ENCODE data around the gene EPHA1.
"Not testable (repeated sequence)": the region's sequence is repeated elsewhere in the genome, so short reads cannot be mapped to it uniquely, and the experiment has no call there.

Gene EPHA1

GRCh38 chr7:143396182-143396581 lies 12.5 kb downstream of the EPHA1 start:
- DNase-seq (ENCODE audit: low read depth): no peak
- H3K4me3 ChIP-seq (replicated peaks; ENCODE audit: low read depth, low read length): no peak overlapping the region
- TF ChIP-seq CTCF (IDR thresholded peaks at IDR 0.05; ENCODE audit: low read length, missing control alignments): no peak

- H3K4me3 ChIP-seq (replicated peaks; ENCODE audit: low read depth, low read length): no peak overlapping the region
- TF ChIP-seq CTCF (IDR thresholded peaks at IDR 0.05; ENCODE audit: low read length, missing control alignments): peak; percentile 24
- no peak for DNase-seq (ENCODE audit: low read depth)
Measured at GRCh38 chr7:143395187-143396149, 13.2 kb downstream of the EPHA1 start.

- no peak overlapping the region for H3K4me3 ChIP-seq (replicated peaks; ENCODE audit: low read depth, low read length)
- DNase-seq (ENCODE audit: low read depth): no peak
- no peak for TF ChIP-seq CTCF (IDR thresholded peaks at IDR 0.05; ENCODE audit: low read length, missing control alignments)
Measured at GRCh38 chr7:143394777-143395176, 13.9 kb downstream of the EPHA1 start.

GRCh38 chr7:143394068-143394467 lies 14.6 kb downstream of the EPHA1 start:
- no peak overlapping the region for H3K4me3 ChIP-seq (replicated peaks; ENCODE audit: low read depth, low read length)
- no peak for TF ChIP-seq CTCF (IDR thresholded peaks at IDR 0.05; ENCODE audit: low read length, missing control alignments)
- no peak for DNase-seq (ENCODE audit: low read depth)

- DNase-seq (ENCODE audit: low read depth): peak; percentile 69
- no peak overlapping the region for H3K4me3 ChIP-seq (replicated peaks; ENCODE audit: low read depth, low read length)
- no peak for TF ChIP-seq CTCF (IDR thresholded peaks at IDR 0.05; ENCODE audit: low read length, missing control alignments)
Measured at GRCh38 chr7:143393267-143394041, 15.2 kb downstream of the EPHA1 start.

GRCh38 chr7:143392875-143393266 lies 15.8 kb downstream of the EPHA1 start:
- no peak for DNase-seq (ENCODE audit: low read depth)
- TF ChIP-seq CTCF (IDR thresholded peaks at IDR 0.05; ENCODE audit: low read length, missing control alignments): no peak
- H3K4me3 ChIP-seq (replicated peaks; ENCODE audit: low read depth, low read length): no peak overlapping the region

- not testable (repeated sequence) for H3K4me3 ChIP-seq (replicated peaks; ENCODE audit: low read depth, low read length); DNase-seq (ENCODE audit: low read depth)
Measured at GRCh38 chr7:143392427-143392826, 16.2 kb downstream of the EPHA1 start.

All from fibroblast of pulmonary artery (primary cell).